GM18951 (cell line): ENCODE measurements around the gene ZBTB25.

Source experiments
- POLR2A ChIP-seq: IDR thresholded peaks from 4 replicates; pipeline ENCODE4 v1.6.1; 2011; ENCODE audit warnings: mild to moderate bottlenecking; ENCODE audit not compliant: insufficient read length, insufficient read depth; ENCODE audit errors: extremely low read depth
- in situ Hi-C: fragments of 300-500 bp; cut with MboI; formaldehyde crosslinking; loops from one replicate; pipeline ENCODE4 v1.12.0; 2022; ENCODE audit warnings: low sequenced_read_pairs, mixed read lengths, inconsistent platforms; ENCODE audit not compliant: unreplicated experiment

Gene ZBTB25

DNA sequence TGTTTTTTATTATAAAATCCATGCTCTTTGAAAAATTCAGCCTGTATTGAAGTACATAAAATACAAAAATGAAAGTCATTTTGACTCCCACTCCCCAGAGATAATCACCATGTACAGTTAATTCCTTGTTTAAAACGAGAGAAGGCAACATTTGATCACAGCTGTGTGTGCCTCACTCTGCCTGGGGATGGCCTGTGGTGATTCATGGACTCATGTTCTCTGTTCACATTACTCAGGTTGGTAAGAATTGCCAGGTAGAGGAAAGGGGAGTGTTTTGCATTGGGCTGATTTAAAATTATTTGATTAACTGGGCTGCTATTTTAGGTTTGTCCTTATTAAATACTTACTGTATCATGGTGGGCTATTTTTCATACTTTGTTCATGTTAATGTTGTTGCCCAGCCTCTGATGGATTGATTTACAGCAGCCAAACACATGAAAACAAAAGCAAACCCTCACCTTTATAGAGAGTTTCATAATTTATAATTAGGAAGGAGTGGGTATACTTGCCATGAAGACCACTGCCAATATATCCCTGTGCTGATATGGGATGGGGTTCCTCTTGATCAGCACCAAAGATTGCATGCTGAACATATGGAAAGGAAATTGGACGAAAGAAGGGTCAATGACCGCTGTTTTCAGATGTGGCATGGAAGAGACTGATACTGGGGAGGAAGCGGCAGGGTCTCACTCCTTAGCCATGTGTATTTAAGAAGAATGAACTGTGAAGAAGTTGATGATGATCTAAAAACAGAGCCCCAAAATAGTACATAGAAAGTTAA, 3.9 kb upstream of the ZBTB25 start:
- no peak for TF ChIP-seq POLR2A

DNA sequence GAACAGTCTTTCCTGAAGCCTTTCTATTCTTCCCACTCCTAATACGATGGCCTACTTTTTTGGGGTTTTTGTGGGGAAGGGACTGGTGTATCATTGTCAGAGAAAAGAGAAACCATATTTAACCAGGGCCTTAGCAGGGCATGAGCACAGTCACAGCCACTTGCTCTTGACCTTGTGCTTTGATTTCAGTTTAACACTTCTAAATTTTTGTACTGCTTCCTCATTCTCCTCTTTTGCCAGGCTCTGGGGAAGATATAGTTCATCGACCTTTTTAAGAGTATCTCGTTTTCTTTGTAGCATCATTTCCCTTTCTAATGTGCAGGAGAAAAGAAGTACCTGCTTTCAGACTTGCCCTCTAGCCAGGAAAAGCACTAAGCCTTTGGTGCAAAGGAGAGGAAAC, 3.1 kb upstream of the ZBTB25 start:
- no peak for TF ChIP-seq POLR2A
- in situ Hi-C loops: no loop called here

More for the DNA sequence above, 3.9 kb upstream of the ZBTB25 start:
- in situ Hi-C loops: no loop called here

GRCh38 chr14:64504897-64505794, 1.5 kb upstream of the ZBTB25 start:
- in situ Hi-C loops: no loop called here
- peak; percentile 50 for TF ChIP-seq POLR2A

DNA sequence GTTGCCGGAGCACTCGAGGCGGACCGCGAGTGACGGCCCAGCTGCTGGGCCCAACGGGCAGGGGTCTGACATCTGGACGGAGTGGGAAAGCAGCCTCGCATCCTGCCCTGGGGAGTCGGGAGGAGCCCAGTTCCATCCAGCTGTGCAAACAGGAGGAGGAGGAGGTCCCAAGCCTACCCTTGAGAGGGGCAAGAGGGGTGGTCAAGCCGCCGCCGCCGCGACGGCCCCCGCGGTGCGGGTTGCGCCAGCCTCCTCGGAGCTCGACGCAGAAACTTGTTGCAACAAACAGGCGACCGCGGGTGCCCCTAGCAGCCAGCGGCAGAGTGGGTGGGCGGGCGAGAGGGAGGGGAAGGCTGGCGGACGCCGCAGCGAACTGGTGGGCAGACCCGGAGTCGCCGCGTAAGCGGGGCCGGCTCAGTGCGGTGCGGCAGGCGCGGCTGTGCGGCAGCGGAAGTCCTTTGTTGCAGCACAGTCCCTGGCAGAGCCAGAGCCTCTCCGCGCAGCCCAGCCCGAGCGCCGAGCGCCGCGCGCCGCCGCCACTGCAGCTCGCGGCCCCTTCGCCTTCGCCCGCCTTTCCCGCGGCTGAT, 765 bp upstream of the ZBTB25 start, which contains the start of gene ZBTB1:
Gene ZBTB1, plus strand, starts transcription at position 461 of the 587 bp plus-strand sequence. CDS start 16,735 bp downstream, outside the sequence.
- in situ Hi-C loops: no loop called here
- TF ChIP-seq POLR2A: peak; percentile 84

- in situ Hi-C loops: no loop called here
- no peak for TF ChIP-seq POLR2A
Measured at GRCh38 chr14:64502887-64503433, 678 bp downstream of the ZBTB25 start.

DNA sequence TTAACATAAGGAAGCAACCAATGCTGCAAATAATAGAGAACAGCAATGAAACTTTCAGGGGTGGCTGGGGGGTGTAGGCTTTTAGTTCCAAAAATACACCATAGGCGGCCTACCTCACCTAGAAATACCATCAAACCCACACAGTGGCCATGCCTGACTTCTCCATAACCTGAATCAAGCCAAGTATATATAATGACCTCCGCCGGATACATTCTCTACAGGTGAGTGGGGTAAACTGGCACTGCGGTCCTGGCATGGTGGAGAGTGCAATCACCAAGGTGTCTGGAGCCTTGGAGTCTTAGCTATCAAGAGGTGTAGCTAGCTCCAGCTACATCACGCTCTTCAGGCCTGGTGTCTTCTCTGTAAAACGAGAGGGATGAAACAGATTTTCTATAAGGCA, 1.2 kb downstream of the ZBTB25 start:
- in situ Hi-C loops: no loop called here

DNA sequence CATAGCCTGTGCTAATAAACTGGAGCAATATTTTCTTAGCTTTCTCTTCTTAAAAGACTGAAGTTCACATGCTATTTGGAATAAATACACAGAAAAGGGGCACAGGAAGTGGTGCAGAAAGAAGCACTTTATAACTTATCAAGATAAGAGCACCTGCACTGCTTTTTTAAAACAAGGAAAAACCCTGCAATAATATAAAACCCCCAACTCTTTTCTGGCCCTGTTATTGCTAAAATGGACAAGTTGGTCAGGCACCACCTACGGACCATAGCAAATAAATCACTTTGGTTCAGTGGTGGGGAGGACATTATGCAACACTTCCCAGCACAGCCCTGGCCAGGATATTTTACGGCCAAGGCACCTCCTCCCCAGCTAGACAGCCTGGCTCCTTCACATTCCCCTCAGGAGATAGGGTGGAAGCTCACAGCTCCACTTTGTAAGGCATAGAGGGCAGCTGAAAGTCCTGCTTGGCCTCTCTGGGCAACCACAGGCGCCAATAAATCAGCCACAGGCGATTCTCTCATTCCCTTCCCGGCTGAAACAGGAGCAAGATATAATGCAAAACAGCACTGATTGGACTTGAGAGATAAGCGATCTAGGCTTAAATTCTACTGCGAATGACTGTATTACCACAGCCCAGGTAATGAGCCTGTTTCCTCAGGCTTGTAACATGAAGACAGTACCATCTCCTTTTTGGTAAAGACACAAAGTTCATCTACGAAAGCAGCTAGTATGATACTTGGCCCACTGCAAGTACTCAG, 2.0 kb downstream of the ZBTB25 start:
- in situ Hi-C loops: no loop called here
- no peak for TF ChIP-seq POLR2A

More for the DNA sequence above, 1.2 kb downstream of the ZBTB25 start:
- peak; percentile 28 for TF ChIP-seq POLR2A

GRCh38 chr14:64500088-64500487, 3.5 kb downstream of the ZBTB25 start:
- no peak for TF ChIP-seq POLR2A

GRCh38 chr14:64496764-64497163, 6.9 kb downstream of the ZBTB25 start:
- in situ Hi-C loops: no loop called here
- no peak for TF ChIP-seq POLR2A

More at GRCh38 chr14:64500088-64500487, 3.5 kb downstream of the ZBTB25 start:
- in situ Hi-C loops: no loop called here

- in situ Hi-C loops: no loop called here
Measured at GRCh38 chr14:64495252-64495651, 8.4 kb downstream of the ZBTB25 start.

DNA sequence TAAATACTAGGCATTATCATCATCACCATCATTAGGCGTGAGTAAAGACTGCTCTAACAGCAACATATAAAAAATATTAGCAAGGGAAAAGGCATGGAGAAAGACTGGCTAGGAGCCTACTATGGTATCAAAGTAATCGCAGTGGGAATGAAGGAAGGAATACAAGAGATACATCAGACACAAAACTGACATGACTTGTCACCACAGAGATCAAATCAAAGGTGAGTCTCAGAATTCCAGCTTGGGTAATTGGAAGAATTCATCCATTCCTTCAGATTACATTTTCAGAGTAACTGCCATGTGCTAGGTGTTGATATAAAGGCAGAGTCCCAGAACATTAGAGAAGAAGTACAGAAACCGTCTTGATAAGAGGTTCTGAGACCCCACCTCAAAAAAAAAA, 10.2 kb downstream of the ZBTB25 start:
- no peak for TF ChIP-seq POLR2A
- in situ Hi-C loops: no loop called here

More at GRCh38 chr14:64495252-64495651, 8.4 kb downstream of the ZBTB25 start:
- no peak for TF ChIP-seq POLR2A

- no peak for TF ChIP-seq POLR2A
- in situ Hi-C loops: no loop called here
Measured at GRCh38 chr14:64491637-64492036, 12.0 kb downstream of the ZBTB25 start.
